Measurements from ENCODE around the gene ZC3H18.
"Not testable (repeated sequence)": the region's sequence is repeated elsewhere in the genome, so short reads cannot be mapped to it uniquely, and the experiment has no call there.

The ZC3H18 gene

DNA sequence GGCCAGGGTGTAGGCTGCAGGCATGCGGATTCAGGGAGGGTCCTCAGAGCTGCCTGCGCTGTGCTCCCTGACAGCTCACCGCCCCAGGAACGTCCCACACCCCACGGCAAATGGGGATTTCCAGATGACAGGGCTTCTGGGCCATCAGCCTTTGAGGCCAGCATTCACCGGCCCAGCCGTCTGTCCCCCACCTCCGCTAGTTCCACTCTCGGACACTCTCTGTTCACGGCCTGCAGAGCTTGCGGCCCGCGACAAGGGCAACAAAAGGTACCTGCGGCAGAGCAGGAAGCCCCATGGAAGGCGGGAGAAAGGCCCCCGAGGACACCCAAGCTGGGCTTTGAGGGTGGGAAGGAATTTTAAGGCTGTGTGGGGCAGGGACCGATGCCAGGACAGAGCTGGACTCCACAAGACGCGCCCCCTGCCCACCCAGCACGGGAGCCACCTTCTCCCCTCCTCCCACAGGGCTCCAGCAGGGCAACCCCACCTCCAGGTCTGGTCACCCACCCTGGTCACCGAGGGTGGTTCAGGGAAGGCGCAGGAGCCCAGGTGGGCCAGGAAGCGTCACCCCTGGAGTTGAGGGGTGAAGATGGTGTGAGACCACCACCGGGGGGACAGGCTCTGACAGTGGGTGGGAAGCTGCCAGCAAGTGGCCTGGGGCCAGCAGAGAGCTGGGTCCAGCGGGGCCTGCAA lies 86.2 kb downstream of the ZC3H18 start:
- DNase-seq = no peak

DNA sequence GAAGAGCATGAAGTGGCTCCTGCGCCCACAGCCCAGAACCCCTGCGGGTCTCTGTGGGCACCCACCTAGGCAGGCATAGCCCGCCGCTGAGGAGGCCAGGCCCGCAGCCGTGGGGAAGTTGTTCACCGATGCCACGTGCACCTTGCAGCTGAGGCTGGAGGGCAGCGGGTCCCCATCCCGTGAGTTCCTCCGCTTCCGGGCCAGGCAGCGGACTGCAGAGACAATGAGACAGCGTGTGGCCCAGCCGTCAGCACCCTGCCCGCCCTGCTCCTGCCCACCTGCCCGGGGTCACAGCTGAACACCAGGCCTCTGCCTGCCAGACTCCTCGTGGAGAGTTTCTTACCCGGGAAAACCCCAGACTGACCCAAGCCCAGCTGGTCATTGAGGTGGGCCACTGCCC lies 87.2 kb downstream of the ZC3H18 start:
- no peak for DNase-seq

DNA sequence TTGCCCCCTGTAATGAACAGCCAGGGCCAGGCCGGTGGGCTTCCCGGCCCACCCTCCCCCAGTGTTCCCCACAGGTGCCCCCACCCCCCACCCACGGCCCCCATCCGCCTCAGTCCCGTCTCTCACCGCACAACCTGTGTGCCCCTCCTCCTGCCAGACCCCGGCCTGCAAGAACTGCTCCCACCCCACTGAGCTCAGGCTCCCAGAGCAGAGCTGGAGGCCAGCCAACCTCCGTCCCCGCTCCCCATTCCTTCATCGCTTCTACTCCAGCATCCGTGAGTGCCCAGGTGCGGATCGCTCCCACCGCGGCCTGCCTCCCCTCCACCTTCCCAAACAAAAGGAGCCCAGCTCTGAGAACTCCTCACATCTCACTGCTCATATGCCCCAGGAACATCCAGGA lies 88.5 kb downstream of the ZC3H18 start:
- DNase-seq = no peak

DNA sequence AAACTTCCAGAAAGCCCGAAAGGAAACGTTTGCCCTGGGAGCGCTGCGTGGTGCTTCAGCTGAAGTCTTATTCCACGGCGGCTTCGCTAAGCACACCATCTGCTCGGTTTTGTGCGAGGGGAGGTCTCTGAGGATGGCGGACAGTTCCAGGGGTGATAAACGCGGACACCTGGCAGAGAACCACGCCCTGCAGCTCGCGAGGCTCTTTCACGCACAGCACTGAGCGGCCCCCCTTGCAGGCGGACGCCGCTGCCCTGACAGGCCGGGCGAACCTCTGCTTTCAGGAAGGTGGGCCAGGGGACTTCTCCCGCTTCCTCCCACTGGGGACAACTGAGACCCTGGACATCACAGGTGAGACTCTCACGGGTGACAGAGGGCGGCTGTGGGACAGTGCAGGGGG lies 89.0 kb downstream of the ZC3H18 start:
- no peak for DNase-seq

DNA sequence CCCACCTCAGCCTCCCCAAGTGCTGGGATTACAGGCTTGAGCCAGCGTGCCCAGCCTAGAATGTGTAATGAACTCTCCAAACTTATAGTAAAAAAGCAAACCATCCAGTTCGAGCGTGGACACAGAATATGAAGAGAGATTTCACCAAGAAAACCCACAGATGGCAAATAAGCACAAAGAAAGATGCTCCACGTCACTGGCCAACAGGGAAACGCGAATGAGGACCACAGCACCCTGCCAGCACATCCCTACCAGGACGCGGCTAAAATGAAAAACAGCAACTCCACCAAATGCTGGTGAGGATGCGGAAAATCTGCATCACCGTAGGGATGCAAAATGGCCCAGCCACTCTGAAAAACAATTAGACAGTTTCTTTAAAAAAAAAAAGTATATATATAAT lies 91.3 kb downstream of the ZC3H18 start:
- no peak for DNase-seq

DNA sequence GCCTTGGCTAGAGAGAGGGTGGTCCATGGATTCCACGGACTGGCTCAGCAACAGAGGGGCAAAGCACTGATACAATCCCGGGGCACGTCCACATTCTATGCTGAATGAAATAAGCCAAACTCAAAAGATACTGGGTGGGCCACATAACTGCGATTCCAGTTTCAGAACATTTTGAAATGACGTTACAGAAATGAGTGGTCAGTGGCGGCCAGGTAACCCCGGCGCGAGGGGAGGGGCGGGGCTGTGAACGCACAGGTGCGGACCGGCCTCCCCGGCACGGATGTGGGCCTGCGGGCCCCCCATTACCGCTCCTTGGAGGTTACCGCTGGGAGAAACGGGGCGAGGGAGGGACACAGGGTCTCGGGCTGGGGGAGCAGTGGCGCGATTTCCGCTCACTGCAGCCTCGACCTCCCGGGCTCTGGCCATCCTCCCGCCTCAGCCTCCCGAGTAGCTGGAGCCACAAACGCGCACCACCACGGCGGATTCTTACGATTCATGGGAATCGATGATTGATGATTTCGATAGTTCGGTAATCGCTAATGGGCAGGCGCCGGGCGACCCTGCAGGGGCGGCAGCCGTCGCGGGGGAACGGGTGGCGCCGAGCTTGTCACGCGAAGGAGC lies 92.1 kb downstream of the ZC3H18 start:
- DNase-seq = no peak

DNA sequence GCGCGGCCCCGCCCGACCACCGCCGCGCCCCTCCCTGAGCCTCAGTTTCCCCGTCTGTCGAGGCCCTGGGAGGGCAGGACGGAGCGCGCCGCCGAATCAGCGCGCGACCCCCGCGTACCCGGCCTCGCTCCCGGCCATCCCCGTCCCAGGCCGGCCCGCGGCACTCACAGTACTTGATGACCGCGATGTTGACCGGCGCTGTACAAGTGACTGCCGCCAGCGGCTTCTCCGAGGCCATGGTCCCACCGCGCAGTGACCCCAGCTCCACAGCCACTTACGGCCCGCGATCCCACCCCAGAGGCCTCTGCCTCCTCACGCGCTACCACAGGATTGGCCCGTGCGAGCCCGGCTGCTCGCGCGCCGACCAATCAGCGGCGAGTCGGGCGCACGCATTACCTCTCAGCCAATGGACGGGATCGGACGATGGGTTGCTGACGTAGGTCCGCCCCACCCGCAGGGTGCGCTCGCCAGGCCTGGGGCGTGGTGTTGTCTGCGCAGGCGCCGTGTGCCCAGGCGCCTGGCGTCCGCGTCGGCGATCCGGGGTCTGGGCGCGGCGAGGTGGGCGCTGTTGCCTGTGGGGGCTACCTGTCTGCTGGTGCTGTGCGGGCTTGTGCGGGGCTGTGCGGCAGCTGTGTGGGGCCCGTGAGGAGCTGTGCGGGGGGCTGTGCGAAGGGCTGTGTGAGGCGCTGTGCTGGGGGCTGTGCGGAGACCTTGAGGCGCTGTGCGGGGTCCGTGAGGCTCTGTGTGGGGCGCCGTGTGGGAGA lies 92.8 kb downstream of the ZC3H18 start, which contains the start of gene MVD:
TSS of gene MVD (minus strand) at position 249 of the 764 bp plus-strand sequence. CDS start at position 238, 11 bp downstream.
- peak; percentile 87 to 94 (median 91) for DNase-seq

DNA sequence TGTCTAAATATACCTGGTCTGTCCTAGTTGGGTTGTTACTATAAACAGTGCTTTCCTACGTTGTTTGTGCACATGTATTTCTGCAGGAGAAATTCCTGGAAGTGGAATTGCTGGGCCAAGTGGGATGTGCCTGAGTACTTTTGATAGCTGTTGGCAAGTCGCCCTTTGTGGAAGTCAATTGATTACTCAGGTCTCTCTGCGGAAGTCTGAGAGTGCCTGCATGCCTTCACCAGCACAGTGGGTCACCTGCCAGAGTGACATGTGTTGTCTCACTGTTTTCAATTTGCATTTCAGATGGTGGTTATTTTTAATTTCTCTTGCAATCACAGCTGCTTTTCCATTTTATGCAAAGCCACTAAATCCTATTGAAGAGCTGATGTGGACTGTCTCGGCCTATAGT lies 94.9 kb downstream of the ZC3H18 start:
- no peak for DNase-seq

DNA sequence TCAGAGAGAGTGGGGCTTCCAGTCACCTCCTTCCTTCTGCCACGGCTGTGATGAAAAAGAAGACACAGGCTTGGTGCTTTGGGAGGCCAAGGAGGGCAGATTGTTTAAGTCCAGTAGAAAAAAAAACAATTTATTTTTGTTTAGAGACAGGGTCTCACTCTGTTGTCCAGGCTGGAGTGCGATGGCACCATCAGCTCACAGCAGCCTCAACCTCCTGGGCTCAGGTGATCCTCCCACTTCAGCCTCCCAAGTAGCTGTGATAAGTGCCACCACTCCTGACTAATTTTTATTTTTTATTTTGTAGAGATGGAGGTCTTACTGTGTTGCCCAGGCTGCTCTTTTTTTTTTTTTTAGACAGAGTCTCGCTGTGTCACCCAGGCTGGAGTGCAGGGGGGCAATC lies 95.4 kb downstream of the ZC3H18 start:
- DNase-seq = no peak

DNA sequence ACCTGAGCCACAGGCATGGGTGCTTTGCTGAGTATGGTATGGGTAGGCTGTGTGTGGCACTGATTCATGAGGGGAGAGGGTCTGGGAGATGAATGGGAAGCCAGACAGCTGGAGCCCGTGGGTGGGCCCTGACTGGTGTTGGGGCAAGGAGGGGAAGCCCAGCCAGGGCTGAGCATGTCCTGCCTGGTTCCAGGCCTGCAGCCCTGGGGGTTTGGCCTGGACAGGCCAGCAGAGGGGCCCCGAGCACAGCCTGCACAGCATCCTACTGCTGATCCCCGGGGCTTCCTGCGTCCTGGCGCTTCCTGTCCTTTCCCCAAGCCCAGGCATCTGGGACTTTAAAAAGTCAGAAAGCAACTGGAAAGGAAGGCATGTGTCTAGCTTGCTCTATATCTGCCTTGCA lies 97.3 kb downstream of the ZC3H18 start:
- DNase-seq = no peak

DNA sequence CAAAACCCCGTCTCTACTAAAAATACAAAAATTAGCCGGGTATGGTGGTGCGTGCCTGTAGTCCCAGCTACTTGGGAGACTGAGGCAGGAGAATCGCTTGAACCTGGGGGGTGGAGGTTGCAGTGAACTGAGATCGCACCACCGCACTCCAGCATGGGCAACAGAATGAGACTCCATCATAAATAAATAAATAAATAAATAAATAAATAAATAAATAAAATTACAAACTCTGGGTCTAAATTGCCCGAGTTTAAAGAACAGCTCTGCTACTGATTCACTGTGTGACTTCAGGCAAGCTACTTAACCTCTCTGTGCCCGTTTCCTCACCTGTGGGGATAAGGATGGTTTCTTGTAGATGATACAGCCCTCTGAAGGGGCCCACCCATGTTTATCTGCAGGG lies 99.3 kb downstream of the ZC3H18 start:
- not testable (repeated sequence) for DNase-seq

DNA sequence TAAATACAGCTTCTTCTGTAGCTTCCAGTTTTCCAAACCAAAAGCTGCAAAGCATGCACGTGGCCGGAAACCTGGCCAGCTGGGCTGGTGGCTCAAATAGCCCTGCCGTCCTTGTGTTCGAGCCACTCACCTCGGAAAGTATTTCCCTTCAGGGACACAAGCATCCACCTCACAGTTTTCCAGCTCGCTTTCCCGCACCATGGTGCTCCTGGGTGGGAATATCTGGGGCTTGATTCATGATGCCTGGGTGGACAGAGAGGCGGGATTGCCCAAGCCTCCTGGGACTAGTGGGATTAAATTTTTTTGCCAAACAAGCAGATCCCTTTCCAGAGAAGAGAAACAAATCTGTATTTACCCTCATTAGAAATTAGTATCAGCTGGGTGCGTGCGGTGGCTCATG lies 99.8 kb downstream of the ZC3H18 start:
- no peak for DNase-seq

DNA sequence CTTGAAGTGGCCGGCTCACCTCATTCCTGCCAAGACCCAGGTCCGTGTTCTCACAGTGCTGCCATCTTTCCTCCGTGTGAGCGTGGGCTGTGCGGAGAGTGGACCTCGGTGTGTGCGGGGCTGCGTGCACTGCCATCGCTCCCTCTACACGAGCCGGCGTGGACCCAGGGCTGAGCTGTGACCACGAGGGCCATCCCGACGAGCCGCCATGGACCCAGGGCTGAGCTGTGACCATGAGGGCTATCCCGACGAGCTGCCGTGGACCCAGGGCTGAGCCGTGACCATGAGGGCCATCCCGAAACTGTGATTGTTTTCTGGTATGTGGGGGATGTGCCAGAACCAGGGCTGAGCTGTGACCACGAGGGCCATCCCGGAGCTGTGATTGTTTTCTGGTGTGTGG lies 101.6 kb downstream of the ZC3H18 start:
- no peak for DNase-seq

DNA sequence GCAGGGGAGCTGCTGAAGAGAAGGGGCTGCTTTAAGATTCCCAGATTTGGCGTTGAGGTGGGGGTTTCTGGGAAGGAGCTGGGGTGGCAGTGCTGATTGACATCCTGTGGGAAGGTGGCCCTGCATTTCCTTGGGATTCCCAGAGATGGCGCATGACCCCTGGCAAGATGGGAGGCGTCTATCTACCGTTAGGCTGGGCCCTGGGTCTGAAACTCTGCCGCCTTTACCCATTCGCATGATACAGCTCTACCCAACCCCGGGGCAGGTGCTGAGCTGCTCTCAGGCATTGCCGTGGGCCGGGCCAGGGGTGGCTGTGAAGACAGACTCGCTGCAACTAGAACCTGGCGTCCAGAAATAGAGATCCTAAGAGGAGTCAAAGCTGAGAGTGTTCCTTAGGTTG lies 102.6 kb downstream of the ZC3H18 start:
- DNase-seq = no peak

DNA sequence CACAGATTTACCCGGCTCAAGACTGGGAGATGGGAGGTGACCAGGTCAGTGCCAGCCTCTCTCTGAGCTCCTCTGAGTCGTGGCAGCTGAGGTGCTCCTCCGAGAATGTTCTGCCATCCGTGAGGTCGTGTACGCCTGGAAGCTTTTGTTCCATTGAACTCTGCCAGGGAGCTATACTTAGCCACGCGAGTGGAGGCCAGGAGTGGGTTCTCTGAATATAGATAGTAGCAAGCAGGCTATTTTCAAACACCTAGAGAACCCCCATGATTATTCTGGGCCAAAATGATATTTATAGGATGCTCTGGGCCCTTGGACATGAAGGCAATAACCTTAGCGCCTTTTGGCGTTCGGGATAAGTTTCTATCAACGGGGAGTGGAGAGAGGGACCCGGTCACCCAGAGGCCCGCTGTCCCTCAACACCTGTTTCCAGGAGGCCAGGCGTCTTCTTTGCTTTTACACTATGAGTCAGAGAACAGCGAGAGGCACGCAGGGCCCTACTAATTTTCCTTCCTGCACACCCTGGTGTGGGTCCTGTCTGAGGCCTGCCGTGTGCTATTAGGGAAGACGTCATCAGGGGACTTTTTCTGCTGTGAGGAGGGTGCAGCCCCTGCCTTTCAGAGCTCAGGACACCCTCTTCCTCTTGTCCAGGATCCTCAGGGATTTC lies 103.6 kb downstream of the ZC3H18 start:
- DNase-seq = no peak

DNA sequence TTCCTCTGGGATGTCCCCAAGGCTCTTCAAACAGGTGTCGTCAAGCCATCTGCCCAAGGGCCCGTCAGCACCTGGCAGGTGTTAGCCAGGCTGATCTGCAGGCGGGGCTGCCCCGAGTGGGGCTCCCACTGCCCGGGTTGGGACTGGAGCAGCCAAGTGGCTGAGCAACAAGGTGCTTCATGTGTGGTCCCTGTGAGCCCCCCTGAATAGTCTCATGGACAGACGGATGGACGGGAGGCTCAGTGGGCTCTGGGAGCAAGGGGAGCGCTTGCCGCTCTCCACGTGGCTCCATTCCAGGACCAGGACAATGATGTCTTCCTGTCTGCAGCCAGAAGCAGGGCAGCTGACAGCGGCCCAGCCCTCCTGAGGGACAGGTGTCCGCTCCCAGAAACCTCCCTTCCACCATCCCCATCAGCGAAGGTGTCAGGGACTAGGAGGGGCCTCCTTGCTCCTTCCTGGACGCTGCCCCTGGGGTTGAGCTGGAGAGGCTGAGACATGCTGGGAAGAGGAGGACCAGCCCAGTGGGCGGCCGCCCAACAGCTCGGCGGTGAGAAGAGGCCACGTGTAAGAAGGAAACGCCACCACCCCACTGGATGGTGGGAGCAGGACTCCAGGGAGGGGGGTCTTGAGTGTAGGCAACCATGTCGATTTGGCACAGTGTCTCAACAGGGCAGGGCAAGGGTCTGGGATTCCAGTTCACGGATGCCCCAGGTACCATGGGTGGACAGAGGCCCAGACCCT lies 106.5 kb downstream of the ZC3H18 start:
- no peak for DNase-seq

DNA sequence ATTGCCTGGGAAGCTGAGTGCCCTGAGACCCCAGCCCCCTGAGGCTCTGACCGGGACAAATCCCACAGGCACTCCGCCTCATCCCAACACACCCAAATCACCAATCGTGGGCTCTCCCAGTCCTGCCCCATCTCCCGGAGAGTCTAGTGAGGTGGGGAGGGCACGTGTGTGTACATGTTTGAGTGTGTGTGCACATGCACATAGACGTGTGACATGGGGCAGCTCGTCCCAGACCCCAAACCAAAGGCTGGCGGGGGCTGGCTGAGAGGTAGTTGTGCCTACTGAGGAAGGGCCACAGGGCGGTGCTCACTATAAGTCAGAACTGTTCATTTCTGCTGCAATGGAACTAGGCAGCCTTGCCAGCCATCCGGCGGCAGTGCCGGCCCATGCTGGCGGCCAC lies 107.5 kb downstream of the ZC3H18 start:
- DNase-seq = no peak

DNA sequence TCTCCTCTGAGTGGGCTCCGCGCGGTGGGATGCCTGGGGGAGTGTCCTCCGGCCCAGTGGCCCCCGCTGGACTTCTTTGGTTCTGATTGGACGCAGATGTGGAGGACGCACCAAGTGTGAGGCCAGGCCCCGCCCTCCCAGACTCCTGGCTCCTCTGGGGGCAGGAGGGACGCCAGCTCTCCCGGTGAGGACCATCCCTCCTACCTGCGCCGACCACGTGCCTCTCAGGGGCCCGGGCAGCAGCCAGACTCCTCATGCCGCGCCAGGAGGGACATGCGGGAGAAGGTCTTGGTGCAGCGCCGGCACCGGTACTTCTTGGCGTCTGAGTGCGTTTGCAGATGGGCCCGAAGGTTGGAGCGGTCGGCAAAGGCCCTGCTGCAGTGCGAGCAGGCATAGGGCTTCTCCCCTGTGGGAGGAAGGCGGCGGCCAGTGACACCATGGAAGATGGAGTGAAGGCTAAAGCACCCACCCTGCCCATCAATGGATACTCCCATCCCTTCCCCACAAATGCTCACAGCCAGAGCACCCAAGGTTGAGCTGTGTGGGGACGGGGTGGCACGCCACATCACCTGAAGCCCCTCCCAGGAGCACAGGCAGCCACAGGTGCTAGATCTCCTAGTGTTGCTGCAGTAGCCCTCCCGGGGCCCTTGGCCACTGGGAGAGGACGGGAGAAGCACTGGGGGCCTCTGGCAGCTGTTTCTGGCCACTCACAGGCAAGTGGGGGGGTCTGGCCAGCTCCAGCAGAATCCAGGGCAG lies 108.2 kb downstream of the ZC3H18 start:
- DNase-seq = no peak

DNA sequence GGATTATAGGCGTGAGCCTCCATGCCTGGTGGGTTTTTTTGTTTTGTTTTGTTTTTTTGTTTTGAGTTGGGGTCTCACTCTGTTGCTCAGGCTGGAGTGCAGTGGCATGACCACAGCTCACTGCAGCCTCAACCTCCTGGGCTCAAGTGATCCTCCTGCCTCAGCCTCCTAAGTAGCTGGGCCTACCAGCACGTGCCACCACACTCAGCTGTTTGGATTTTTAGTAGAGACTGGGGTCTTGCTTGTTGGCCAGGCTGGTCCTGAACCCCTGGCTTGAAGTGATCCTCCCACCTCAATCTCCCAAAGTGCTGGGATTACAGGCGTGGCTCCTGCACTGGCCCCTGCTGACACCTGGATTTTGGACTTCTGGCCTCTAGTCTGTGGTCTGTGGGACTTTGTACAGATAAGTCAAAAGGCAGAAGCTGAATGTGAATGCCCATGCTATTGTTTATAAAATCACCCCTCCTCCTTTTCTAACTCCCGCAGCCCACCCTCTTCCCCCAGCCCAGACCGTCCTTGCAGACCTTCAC lies 110.4 kb downstream of the ZC3H18 start:
- DNase-seq = no peak

DNA sequence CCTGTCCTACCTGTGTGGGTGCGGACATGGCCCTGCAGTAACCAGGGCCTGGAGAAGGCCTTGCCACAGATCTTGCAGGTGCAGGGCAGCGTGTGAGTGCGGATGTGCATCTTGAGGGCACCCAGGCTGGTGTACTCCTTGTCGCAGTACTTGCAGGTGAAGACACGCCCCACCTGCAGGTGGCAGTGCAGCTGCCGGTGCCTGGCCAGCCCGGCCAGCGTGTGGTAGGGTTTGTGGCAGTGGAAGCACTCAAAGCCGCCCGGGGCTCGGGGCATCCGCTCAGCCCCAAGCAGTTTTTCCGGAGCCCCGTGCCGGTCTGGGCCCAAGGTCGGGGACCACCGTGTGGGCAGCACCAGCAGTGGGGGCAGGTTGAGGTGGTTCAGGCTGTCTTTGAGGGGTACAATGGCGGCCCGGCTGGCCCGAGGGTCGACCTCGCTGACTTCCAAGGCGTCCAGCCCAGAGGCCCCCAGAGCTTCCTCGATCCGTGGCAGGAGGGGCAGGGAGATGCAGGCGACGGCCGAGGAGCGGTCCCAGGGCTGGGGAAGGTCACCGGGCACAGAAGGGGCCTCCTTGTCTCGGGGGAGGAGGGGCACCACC lies 111.0 kb downstream of the ZC3H18 start:
- peak in 1 of 4 experiments; percentile 27 for DNase-seq
